Testis (tissue), 2 donors: ENCODE data around the gene DLG1.

Experiments
- POLR2A ChIP-seq: fragments of 450-650 bp; IDR thresholded peaks from one replicate; pipeline ENCODE4 v1.6.1; 2017; ENCODE audit warnings: antibody characterized with exemption, mild to moderate bottlenecking, moderate library complexity
- TF ChIP-seq, protein P1 (sequence below), 3 experiments: fragments of 450-650 bp in 2 of 3; fragments of 200-600 bp in 1 of 3; sonication (generic) in 1 of 3; IDR thresholded peaks; one replicate each; pipeline ENCODE4 v1.5.1; 2016 to 2019; ENCODE audit warnings: antibody characterized with exemption in 3 of 3, mild to moderate bottlenecking in 2 of 3, moderate library complexity in 1 of 3

- TF ChIP-seq POLR2A = no peak
- TF ChIP-seq, protein P1, sequence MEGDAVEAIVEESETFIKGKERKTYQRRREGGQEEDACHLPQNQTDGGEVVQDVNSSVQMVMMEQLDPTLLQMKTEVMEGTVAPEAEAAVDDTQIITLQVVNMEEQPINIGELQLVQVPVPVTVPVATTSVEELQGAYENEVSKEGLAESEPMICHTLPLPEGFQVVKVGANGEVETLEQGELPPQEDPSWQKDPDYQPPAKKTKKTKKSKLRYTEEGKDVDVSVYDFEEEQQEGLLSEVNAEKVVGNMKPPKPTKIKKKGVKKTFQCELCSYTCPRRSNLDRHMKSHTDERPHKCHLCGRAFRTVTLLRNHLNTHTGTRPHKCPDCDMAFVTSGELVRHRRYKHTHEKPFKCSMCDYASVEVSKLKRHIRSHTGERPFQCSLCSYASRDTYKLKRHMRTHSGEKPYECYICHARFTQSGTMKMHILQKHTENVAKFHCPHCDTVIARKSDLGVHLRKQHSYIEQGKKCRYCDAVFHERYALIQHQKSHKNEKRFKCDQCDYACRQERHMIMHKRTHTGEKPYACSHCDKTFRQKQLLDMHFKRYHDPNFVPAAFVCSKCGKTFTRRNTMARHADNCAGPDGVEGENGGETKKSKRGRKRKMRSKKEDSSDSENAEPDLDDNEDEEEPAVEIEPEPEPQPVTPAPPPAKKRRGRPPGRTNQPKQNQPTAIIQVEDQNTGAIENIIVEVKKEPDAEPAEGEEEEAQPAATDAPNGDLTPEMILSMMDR (IDR thresholded peaks at IDR 0.05) = no peak
Observed at GRCh38 chr3:197173620-197174019, 124.8 kb downstream of the DLG1 start.
